Femur (tissue), 1 donor: ENCODE data around the gene NMT1.

Experiments
- DNase-seq: peaks from one replicate; pipeline ENCODE4 v3.0.0-alpha.2; 2017

The NMT1 gene

DNA sequence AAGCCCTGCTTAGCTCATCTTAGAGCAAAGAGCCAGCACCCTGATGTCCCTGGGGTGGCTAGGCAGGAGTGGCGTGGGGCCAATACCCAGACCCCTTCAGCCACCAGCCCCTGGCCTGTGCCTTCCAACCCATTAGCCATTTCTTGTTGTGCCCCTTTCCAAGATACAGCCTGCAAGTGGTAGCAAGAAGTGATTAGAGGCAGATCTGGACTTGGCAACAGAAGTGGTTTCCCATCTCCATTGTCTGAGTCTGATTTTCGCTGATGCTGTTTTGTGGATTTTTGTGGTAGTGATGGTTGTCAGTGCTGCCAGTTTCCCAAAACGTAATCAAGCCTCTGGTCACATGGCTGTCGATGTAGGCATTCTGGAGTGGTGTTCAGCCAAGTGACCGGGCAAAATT, 45.5 kb downstream of the NMT1 start:
- DNase-seq = no peak

DNA sequence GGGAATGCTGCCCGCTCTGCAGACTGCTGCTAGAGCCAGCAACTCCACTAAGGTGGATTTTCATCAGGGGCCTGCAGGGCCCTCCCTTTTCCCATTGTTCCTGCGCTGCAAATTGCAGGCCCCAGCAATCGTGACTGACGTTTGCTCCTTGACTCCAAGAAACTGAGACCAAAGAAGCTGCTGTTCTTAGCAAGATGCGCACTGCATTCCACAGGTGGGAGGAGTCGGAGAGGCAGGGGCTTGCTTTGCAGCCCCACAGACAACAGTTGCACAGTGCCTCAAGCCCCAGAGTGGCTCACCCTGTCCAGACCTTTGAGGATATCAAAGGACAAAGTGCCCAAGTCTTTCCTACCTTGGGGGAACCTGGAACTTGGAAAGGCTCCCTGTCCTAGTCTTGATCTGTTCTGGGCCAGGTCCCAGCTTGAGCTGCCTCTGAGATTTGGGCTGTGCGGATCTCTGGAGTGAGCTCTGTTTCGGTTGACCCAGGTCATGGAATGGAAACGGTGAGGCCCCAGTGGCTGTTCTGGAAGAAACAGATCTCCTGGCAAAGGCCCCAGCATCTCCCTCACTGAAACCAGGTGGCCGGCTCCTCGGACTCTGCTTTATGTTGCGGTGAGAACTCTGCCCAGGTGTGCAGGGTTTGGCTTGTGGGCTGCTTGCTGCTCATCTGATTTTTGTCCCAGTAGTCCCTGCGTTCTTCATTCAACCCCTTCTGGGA, 46.3 kb downstream of the NMT1 start:
- no peak for DNase-seq

DNA sequence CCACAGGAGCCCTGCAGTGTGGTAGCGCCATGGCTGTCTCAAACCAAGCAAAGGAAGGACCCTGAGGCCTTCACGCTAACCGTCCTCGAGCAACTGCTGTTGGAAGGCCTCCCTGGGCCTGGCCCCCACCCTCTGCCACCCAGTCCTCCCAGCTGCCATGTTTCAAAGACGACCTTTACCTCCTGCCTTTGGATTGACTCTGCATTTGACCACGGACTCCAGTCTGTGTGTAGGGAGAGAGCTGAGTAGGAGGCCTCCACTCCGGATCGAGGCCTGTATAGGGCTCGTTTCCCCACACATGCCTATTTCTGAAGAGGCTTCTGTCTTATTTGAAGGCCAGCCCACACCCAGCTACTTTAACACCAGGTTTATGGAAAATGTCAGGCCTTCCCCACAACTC, 46.9 kb downstream of the NMT1 start:
- DNase-seq = no peak

DNA sequence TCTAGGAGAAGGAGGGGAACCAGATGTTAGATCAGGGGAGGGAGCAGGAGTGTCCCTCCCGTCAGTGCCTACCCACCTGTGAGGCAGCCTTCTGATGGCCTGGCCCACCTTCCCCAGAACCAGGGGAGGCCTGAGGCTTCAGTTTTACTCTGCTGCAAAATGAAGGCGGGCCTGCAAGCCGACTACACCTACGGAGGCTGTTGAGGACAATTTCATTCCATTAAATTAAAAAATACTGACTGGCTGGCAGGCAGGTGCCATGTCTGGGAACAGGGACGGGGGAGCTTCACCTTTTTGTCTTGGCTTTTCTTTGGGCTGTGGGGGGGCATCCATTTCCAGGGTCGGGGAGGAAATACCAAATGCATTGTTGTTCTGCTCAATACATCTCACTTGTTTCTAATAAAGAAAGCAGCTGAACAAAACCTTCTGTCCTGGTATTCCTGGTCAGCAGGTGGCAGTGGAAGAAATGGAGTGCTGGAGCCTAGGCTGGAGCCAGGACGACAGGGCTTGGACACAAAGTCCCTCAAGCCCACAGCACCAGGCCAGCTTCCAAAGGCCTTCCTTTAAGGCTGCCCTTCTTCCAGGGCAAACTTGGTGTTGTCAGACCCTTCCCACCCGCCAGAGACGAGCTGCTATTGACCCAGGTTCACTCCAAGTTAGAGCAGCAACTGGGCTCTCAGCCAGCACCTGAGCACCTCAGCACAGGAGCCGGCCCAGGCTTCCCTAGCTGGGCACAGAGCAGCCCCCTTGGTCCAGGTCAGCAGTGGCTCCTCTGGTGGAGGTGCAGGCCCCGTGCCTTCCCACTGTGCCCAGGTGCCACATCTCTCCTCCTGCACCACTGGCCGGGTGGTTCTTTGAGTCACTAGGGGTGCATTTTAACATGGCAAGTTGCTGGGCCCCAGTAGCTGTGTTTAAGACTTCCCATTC, 47.7 kb downstream of the NMT1 start:
- DNase-seq = no peak

DNA sequence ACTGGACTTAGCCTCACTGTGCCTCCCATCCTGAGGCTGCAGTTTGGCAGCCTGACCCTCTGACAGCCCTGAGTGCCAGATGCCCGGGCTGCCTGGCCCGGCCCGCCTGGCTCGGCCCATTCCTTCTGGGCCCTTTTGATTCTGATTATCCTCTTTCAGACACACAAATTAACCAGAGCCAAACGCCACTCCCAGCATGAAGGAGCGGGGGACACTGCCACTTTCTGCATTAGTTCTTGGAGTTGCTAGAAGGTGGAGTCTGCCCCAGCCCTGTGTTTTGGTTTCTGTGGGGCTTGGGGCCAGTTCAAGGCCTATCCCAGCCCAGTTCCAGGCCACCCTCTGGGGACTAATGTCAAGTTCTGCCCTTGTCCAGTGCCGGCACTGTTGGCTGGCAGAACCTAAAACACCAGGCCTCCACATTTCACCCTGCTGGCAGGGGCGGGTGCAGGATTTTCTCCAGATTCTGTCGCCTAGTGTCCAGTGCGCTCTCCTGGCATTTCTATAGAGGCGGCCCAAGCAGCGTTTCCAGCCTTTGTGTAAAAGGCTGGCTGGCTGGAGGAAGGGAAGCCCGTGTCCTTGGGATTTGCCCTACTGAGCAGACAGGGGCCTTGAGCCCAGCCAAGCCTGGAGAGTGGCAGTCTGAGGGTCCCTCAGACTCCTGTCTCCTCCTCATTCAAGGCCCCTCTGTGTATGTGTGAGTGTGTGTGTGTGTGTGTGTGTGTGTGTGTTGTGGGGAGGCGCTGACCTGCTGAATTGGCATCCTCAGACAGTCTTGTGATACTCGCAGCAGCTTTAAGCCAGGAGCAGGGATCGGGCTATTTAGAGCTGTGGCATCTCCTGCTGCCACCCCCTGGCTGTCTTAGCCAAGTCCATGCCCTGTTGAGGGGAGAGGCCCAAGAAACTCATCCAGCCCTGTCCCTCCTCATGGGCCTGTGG, 49.8 kb downstream of the NMT1 start:
- DNase-seq = no peak

DNA sequence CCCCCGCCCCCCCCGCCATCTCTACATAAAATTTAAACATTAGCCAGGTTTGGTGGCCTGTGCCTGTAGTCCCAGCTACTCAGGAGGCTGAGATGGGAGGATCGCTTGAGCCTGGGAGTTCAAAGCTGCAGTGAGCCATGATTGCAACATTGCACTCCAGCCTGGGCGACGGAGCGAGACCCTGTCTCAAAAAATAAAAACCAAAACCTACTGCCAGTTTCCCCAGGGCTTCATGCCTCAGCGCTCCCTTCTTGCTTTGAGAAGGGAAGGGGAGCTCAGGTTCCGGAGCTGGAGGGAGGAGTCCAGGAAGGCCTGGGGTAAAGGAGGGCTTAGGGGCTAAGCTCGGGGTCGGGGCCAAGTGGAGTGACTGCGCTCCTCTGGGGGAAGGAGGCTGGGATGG, 50.7 kb downstream of the NMT1 start:
- no peak for DNase-seq

DNA sequence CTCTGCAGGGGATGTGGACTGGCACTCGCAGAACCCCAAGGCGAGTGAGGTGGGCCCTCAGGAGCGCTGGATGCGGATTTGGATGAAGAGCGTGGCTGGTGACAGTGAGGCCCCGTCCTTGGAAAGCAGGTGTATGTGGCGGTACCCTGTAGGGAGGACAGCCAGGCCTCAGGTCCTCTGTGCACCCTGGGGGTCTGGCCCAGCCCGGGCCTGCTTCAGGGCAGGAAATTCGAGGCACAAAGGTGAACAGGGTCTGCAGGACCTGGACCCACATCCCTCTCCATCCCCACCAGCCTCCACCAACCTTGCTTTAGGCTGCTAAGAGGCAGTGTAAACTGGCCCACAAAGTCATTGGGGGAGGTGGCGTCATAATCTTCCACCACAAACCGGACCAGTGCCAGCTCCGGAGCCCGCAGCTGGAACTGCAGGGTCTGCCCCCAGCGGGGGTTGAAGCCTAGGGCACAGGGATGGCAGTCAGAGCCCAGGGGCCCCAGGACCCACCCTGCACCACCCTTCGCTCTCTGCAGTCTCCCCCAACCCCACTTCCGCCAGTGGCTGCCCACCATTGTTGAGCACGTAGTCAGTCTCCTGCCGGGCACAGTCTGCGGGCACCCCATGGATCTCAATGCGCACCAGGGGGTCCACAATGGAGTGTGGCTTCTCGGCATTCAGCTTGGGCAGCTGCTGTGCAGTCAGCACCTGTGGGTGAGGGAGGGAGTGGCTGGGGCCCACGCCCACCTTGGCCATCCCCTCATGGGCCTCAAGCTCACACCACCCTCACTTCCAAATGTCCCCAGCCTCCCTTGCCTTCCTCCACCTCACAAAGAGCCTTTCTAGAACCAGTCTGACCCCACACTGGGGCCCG, 51.7 kb downstream of the NMT1 start:
- peak; percentile 15 for DNase-seq

DNA sequence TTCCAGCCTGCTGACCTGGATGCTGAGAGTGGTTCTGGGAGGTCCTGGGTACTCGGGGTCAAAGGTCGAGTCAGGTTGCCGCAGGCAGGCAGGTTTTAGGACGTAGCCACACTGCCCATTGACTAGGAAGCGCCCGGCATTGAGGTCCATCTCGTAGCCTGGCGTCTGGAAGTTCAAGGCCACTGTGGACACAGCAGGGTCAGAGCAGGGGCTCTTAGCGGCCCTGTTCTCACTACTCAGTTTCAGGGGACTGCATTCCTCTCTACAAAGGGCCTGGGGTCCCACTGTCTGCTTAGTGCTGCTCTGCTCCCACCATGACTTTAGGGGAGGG, 52.3 kb downstream of the NMT1 start:
- DNase-seq = no peak

DNA sequence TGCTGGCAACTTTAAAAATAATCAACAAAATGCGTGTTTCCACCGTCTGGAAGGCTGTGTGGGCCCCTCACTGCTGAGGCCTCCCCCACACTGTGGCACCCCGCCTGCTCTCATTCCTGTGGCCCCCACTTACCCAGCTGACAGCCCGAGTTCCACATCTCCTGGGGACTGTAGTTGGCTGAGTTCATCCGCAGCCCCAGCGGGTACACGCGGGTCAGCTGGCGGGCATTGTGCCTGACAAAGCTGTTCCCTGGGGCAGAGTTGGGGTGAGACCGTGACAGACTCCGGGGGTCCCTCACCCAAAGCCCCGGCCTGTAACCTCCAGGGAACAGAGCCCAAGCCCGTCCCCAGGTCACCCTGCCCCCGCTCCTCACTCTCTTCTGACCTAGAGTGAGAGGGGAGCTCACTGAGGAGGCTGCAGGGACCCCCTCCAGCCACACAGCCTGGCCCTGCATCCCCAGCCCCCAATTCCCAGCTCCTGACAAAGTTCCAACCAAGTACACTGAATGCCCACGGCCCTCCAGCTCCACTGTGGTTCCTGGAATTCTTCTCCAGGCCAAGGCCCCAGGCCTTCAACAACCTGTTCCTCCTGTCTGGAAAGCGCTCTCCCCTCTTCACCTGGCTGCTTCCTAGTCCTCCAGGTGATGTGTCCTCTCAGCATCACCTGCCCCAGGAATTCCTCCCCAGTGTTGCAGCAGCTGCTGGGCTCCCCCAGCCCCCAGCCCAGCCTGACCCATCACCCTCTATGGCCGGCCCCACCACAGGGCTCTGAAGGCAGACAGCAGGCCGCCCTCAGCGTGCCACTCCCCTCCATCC, 53.2 kb downstream of the NMT1 start:
- peak; percentile 19 for DNase-seq

DNA sequence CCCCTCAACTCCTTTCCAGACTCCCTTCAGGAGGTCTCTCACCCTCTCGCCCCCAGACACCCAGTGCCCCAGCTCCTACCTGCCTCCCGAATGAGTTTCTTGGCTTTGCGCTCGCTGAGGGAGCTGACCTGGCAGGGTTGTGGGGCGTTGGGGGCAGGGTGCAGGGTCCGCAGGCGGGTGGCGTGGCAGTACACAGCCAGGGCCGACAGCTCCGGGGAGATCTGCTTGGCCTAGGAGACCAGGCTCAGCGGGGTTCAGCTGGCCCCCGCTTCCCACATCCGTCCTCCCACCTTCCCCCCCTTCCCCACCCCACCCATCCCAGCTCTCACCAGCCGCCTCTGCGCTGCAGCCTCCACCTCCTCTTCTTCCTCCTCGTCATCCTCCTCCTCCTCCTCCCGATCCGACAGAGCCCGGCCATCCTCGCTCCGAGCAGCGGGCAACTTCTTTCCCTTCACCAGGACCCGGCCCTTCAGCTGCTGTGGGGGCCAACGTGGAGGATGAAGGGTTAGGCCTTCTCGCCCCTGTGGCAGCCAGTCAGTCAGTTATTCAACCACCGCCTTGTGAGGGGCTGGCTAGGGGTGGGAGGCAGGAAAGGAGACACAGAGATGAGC, 54.0 kb downstream of the NMT1 start:
- DNase-seq = peak; percentile 20

DNA sequence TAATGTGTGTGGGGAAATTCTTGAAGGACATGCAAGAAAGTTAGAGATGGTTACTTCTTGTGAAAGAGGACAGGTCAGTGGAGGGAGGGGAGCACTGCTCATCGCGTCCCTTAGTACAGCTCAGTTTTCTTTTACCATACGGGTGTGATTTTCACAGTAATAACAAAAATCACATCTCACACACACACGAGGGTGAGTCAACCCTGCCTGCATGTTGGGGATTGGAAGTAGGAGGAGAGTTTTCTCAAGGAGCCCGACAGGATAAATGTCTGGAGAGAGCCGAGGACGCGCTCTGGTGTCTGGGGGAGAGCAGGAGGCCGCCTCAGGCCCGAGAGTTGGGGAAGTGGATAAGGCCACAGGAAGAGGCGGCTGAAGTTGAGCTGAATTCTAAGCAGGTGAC, 54.8 kb downstream of the NMT1 start:
- no peak for DNase-seq

DNA sequence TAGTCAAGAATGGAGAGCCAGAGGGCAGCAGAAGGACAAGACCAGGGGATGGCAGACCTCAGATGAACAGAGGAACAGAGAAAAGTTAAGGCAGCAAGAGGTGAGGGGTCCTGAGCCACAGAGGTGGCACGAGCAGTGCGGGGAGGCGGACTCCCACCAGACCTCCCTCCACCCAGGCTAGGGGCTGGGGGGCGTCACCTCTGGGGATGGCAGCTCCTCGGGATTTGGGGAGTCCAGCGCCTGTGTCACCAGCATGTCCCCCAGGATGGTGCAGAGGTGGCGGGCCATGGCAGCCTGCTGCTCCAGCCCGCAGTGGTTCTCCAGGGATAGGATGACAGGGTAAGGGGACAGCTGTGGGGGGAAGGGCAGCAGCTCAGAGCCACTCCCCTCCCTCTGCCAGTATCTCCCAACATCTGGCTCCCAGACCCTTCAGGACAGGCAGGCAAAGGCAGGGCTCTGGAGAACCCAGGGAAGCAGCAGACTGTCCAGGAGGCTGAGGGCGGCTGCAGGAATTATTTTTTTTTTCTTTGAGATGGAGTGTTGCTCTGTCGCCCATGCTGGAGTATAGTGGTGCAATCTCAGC, 55.4 kb downstream of the NMT1 start:
- DNase-seq = no peak

DNA sequence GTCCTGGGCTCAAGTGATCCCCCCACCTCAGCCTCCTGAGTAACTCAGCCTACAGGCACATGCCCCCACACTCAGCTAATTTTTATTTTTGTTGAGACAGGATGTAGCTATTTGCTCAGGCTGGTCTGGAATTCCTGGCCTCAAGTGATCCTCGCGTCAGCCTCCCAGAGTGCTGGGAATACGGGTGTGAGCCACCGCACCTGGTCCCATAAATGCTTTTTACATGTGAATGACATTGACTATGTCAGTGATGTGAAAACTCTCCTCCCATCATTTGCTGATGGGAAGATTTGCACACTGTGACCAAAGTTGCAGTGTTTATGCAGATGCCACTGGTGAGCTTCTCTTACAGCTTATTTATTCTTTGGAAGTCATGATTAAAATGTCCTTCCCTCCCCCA, 56.2 kb downstream of the NMT1 start:
- DNase-seq = no peak

DNA sequence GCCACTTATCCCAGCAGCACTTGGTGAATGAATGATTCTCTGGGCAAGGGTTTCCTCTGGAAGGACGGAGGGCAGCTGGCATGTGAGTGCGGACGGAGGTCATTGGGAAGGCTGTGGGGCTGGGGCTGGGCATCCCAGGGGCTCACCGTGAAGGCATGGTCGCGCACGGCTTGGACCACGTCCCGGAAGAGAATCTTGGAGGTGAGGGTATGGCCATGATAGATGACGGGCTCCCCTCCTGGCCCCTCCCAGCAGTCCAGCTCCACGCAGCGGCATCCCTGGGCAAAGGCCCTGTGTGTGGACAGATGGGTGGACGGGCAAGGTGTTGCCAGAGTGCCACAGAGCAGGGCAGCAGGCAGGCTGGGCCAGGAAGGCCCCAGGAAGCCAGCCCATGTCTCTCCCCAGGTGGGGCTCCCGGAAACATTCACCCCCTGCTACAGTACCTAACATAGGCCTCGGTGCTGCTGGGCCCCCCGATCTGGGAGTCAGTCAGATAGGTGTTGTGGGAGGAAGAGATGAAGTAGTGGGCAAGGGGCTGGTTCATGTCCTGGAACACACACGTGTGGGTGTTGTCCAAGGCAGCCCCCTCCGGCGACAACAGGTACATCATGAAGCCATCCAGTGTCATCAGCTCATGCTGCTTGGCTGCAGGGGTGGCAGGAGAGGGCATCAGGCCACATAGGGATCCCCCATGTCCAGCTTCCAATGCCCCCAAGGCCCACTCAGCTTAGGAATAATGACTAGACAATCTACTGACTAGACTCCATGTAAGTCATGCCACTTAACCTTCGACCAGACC, 56.9 kb downstream of the NMT1 start:
- no peak for DNase-seq

DNA sequence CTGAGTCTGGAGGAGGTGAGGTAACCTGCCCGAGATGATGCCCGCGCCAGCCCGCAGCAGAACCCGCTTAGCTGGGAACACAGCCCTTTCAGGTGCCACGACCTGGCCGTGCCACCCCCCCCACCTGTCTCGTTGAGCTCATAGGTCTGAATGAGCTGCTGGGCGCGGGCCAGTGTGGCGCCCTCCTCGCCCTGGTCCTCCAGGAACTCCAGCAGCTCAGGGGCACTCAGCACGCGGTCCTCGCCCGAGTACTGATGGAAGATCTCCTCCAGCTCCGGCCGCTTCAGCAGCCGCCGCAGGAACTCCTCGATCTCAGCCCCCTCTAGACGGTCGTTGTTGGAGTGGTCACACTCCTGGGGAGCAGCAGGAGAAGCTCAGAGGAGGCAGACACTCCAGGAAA, 57.6 kb downstream of the NMT1 start:
- no peak for DNase-seq

DNA sequence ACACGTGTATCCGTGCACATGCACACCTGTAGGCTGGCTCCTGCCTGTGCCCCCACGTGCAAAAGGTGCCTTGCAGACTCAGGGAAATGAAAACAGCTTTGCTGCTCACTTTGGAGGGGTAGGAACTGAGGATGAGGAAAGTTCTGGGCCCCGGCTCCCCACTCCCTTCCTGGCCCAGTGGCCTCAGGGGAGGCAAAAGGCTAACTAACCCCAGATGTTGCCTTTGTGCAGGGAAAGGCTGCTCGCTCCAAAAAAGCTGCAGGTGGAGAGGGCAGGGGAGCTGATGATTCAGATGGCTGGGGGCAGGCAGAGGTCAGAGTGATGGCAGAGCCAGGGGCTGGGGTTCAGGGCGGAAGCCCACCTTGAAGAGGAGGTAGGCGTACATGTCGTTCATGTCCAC, 58.8 kb downstream of the NMT1 start:
- DNase-seq = no peak

DNA sequence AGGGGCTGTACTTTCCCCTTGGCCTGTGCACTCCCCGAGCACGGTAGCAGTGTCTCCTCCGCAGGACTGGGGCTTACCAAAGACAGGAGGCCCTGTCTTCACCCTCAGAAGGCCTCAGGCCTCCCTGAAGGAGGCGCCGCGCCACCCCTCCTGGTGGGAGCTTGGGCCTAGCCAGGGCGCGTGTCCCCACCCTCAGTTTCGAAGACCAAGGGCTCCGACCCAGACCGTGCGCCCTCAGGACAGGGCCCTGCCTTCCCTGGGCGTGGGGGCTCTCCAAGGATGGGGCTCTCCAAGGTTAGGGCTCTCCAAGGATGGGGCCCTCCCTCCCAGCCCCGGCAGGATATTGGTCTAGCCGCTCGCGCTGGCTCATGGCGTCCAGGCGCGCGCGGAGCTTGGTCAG, 59.4 kb downstream of the NMT1 start:
- no peak for DNase-seq

DNA sequence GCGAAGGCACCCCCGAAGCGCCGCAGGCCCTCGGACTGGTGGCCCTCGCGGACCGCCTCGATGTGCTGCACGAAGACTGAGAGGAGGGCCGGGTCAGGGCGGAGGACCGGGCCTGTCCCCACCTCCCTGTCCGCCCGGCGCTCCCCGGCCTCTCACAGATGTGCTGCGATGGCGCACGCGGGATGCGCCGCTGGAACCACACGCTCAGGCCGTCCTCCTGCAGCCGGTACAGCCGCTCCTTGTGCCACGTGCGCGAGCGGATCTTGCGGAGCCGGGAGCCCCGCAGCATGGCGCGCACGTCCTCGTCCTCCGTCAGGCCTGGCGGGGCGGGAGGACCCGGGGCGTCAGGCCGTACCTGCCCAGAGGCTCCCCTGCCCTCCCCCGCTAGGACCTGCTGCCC, 59.9 kb downstream of the NMT1 start:
- no peak for DNase-seq

DNA sequence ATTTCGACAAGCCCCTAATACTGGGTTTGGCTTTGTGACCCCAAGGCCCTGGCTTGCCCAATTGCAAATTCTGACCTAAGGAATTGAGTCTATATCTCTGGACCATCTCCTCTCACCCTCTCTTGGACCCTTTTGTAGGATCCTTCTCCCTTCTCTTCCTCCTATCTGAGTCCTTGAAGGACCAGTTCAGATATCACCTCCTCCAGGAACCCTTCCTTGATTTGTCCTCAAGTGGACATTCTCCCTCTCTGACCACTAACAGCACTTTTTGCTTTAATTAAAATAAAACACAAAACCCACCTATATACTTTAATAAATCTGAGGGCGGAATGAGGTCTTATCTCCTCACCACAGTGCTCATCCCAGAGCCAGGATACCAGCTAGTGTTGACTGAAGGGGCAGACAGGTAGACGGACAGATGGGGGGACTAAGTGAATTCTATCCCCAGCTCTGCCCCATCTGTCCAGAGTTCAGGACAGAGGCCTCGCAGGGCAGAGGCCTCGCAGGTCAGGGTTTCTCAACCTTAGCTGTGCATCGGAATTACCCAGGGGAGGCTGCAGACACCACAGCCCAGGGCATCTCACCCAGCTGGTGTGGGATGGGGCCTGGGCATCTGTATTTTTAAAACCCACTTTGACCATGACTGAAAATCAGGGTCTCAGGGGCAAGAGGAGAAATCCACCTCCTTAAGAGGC, 62.1 kb downstream of the NMT1 start:
- no peak for DNase-seq
